OCI-LY1 (cell line): ENCODE measurements around the gene SIX4.

Experiments
- CTCF ChIP-seq: fragments of 200-600 bp; sonication (generic), shearing (Covaris generic); IDR thresholded peaks from 2 replicates; pipeline ENCODE4 v1.5.1; 2017; ENCODE audit warnings: mild to moderate bottlenecking, antibody characterized with exemption, low read length, moderate library complexity, mixed read lengths
- EZH2 ChIP-seq: fragments of 200-600 bp; sonication (generic), shearing (Covaris generic); IDR thresholded peaks from 2 replicates; pipeline ENCODE4 v1.8.0; 2017; ENCODE audit warnings: borderline replicate concordance, mixed run types, mild to moderate bottlenecking, antibody characterized with exemption, low read length, moderate library complexity, mixed read lengths

GRCh38 chr14:60771117-60771516 is 47.0 kb upstream of the SIX4 start:
- no peak for TF ChIP-seq CTCF
- no peak for TF ChIP-seq EZH2
